ENCODE results near the gene GOLGA6L2.
"Not testable (repeated sequence)": the region's sequence is repeated elsewhere in the genome, so short reads cannot be mapped to it uniquely, and the experiment has no call there.

GOLGA6L2 gene

GRCh38 chr15:23441204-23441603, 5.8 kb downstream of the GOLGA6L2 start:
- no peak overlapping the region for H3K4me3 ChIP-seq (ENCODE audit: low read depth, low read length)
- no peak for TF ChIP-seq CTCF (conservative IDR thresholded peaks at IDR 0.05; ENCODE audit: low read depth, low read length)
- DNase-seq (ENCODE audit: low read depth) = no peak

- no peak for TF ChIP-seq CTCF (conservative IDR thresholded peaks at IDR 0.05; ENCODE audit: low read depth, low read length)
- no peak for DNase-seq (ENCODE audit: low read depth)
- no peak overlapping the region for H3K4me3 ChIP-seq (ENCODE audit: low read depth, low read length)
These were observed 6.4 kb downstream of the GOLGA6L2 start for GRCh38 chr15:23440596-23440995.

GRCh38 chr15:23439513-23439912, 7.5 kb downstream of the GOLGA6L2 start:
- no peak for DNase-seq (ENCODE audit: low read depth)
- no peak for TF ChIP-seq CTCF (conservative IDR thresholded peaks at IDR 0.05; ENCODE audit: low read depth, low read length)
- no peak overlapping the region for H3K4me3 ChIP-seq (ENCODE audit: low read depth, low read length)

GRCh38 chr15:23438816-23439466, 8.1 kb downstream of the GOLGA6L2 start:
- TF ChIP-seq CTCF (conservative IDR thresholded peaks at IDR 0.05; ENCODE audit: low read depth, low read length) = no peak
- no peak overlapping the region for H3K4me3 ChIP-seq (ENCODE audit: low read depth, low read length)
- no peak for DNase-seq (ENCODE audit: low read depth)

- no peak for TF ChIP-seq CTCF (conservative IDR thresholded peaks at IDR 0.05; ENCODE audit: low read depth, low read length)
- no peak for DNase-seq (ENCODE audit: low read depth)
- H3K4me3 ChIP-seq (ENCODE audit: low read depth, low read length) = no peak overlapping the region
These were observed 9.4 kb downstream of the GOLGA6L2 start for GRCh38 chr15:23437673-23438072.

GRCh38 chr15:23437146-23437545, 9.9 kb downstream of the GOLGA6L2 start:
- H3K4me3 ChIP-seq (ENCODE audit: low read depth, low read length) = no peak overlapping the region
- TF ChIP-seq CTCF (conservative IDR thresholded peaks at IDR 0.05; ENCODE audit: low read depth, low read length) = no peak
- DNase-seq (ENCODE audit: low read depth) = no peak

- no peak for DNase-seq (ENCODE audit: low read depth)
- no peak for TF ChIP-seq CTCF (conservative IDR thresholded peaks at IDR 0.05; ENCODE audit: low read depth, low read length)
- no peak overlapping the region for H3K4me3 ChIP-seq (ENCODE audit: low read depth, low read length)
These were observed 10.6 kb downstream of the GOLGA6L2 start for GRCh38 chr15:23436421-23436820.

GRCh38 chr15:23434699-23435098, 12.3 kb downstream of the GOLGA6L2 start:
- not testable (repeated sequence) for DNase-seq (ENCODE audit: low read depth); H3K4me3 ChIP-seq (ENCODE audit: low read depth, low read length)

- DNase-seq (ENCODE audit: low read depth); H3K4me3 ChIP-seq (ENCODE audit: low read depth, low read length): not testable (repeated sequence)
These were observed 21.7 kb downstream of the GOLGA6L2 start for GRCh38 chr15:23425327-23425726.
